WERI-Rb-1 (cell line): ENCODE data around the gene SLC9C2.
"Not testable (repeated sequence)": the region's sequence is repeated elsewhere in the genome, so short reads cannot be mapped to it uniquely, and the experiment has no call there.

Source experiments
- DNase-seq: peaks from one replicate; pipeline ENCODE4 v3.0.0-alpha.2; 2020
- H3K27ac ChIP-seq: fragments of 250-450 bp; sonication (Bioruptor Pico); 2 replicates; pipeline ENCODE4 v1.5.1; 2020; ENCODE audit warnings: mild to moderate bottlenecking, moderate library complexity
- H3K27me3 ChIP-seq: fragments of 250-450 bp; sonication (Bioruptor Pico); 2 replicates; pipeline ENCODE4 v1.5.1; 2021; ENCODE audit warnings: mild to moderate bottlenecking, low read depth, moderate library complexity; ENCODE audit not compliant: insufficient read depth, severe bottlenecking
- H3K36me3 ChIP-seq: fragments of 250-450 bp; sonication (Bioruptor Pico); 2 replicates; pipeline ENCODE4 v1.5.1; 2020; ENCODE audit warnings: mild to moderate bottlenecking, moderate library complexity
- H3K4me3 ChIP-seq: 2 replicates; pipeline ENCODE4 v1.5.1; 2011; ENCODE audit warnings: low read depth, mild to moderate bottlenecking, control low read depth, low read length
- H3K9me3 ChIP-seq: fragments of 250-450 bp; sonication (Bioruptor Pico); 2 replicates; pipeline ENCODE4 v1.5.1; 2021; ENCODE audit warnings: mild to moderate bottlenecking, moderate library complexity; ENCODE audit not compliant: severe bottlenecking
- TF ChIP-seq, protein P1 (sequence below): IDR thresholded peaks from 2 replicates; pipeline ENCODE4 v1.5.1; 2011; ENCODE audit warnings: low read depth, mild to moderate bottlenecking, control low read depth, inconsistent platforms, low read length

The SLC9C2 gene

DNA sequence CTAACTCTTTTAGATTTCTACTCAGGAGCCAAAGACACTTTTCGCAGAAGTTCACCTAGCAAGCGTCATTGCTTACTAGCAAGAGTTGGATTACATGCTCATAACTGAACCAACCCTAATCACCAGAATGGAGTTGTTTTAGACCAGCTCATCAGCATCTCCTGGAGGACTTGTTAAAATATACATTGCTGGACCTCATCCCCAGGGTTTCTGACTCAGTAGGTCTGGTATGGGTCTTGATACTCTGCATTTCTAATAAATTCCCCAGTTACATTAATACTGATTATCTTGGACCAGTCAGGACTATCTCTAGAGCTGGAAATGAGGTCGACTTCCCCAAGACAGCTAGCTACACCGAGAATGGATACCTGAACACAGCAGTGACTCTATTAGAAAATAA is 135.4 kb downstream of the SLC9C2 start:
- DNase-seq: no peak
- peaks cover 23% of the 10 kb centered on the region for H3K9me3 ChIP-seq
- TF ChIP-seq, protein P1, sequence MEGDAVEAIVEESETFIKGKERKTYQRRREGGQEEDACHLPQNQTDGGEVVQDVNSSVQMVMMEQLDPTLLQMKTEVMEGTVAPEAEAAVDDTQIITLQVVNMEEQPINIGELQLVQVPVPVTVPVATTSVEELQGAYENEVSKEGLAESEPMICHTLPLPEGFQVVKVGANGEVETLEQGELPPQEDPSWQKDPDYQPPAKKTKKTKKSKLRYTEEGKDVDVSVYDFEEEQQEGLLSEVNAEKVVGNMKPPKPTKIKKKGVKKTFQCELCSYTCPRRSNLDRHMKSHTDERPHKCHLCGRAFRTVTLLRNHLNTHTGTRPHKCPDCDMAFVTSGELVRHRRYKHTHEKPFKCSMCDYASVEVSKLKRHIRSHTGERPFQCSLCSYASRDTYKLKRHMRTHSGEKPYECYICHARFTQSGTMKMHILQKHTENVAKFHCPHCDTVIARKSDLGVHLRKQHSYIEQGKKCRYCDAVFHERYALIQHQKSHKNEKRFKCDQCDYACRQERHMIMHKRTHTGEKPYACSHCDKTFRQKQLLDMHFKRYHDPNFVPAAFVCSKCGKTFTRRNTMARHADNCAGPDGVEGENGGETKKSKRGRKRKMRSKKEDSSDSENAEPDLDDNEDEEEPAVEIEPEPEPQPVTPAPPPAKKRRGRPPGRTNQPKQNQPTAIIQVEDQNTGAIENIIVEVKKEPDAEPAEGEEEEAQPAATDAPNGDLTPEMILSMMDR: no peak
- peaks cover 18% of the 10 kb centered on the region for H3K36me3 ChIP-seq
- no peak overlapping the region for H3K4me3 ChIP-seq
- no peaks in the 10 kb centered on the region for H3K27me3 ChIP-seq
- no peak overlapping the region for H3K27ac ChIP-seq

- H3K36me3 ChIP-seq: peaks cover 30% of the 10 kb centered on the region
- H3K27me3 ChIP-seq, H3K4me3 ChIP-seq, H3K9me3 ChIP-seq, DNase-seq, H3K27ac ChIP-seq: not testable (repeated sequence)
Measured at GRCh38 chr1:173464185-173464584, 138.7 kb downstream of the SLC9C2 start.

- H3K36me3 ChIP-seq: peaks cover 31% of the 10 kb centered on the region
- not testable (repeated sequence) for DNase-seq, H3K9me3 ChIP-seq, H3K4me3 ChIP-seq, H3K27ac ChIP-seq, H3K27me3 ChIP-seq
Measured at GRCh38 chr1:173462666-173463065, 140.2 kb downstream of the SLC9C2 start.

- Histone ChIP-seq H3K4me3 (no peak overlapping the region), H3K9me3 (peaks cover 3% of the 10 kb centered on the region), H3K27ac (no peak overlapping the region), H3K27me3 (no peaks in the 10 kb centered on the region), H3K36me3 (peaks cover 38% of the 10 kb centered on the region)
- TF ChIP-seq, protein P1: no peak
- no peak for DNase-seq
Measured at GRCh38 chr1:173459885-173460284, 143.0 kb downstream of the SLC9C2 start.

DNA sequence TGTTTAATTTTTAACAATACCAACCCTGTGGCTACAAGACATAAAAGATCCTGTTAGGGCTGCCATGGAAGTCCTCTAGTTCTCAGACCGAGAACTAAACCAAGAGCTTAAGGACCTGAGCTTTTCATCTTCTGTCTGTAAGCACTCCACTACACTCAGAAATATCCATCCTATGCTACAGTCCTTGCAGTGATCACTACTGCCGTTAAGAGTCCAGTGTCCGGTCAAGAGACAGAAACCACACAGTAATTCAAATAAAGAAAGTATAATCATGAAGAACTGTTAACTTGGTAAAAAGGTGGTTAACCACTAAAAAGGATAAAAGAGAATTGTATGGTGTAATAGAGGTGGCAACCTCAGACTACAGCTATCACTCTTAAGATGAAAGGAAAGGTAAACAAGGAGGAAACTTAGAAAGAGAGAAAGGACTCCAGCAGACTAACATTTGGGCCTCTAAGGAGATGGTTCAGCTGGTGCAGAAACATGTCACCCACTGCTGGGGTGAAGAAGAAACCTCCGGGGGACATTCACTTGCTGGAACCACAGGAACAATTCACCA is 147.8 kb downstream of the SLC9C2 start:
- no peak for DNase-seq
- Histone ChIP-seq H3K27ac (no peak overlapping the region), H3K9me3 (peaks cover 3% of the 10 kb centered on the region), H3K27me3 (no peaks in the 10 kb centered on the region), H3K4me3 (no peak overlapping the region), H3K36me3 (peaks cover 26% of the 10 kb centered on the region)
- TF ChIP-seq, protein P1: no peak

GRCh38 chr1:173453982-173454381 is 148.9 kb downstream of the SLC9C2 start:
- Histone ChIP-seq H3K4me3 (no peak overlapping the region), H3K27me3 (no peaks in the 10 kb centered on the region), H3K27ac (no peak overlapping the region), H3K9me3 (peaks cover 3% of the 10 kb centered on the region), H3K36me3 (peaks cover 16% of the 10 kb centered on the region)
- TF ChIP-seq, protein P1: no peak
- no peak for DNase-seq

DNA sequence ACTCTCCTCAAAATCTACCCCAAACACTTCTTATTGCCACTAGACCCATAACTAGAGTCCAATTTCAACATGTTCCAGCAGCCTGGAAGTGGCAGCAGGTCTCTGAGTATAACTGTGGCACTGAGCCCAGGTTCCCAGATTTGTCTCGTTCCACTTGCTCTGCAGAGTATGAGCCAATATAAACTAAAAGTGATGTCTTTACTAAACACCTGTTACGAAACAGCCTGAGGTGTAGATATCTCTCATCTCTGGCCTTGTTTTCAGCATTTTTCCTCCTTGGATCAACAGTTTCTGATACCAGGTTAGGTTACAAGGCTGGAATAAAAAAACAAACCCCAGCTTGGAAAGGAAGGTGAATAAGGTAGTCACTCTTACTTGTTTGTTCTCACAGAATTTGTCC is 150.9 kb downstream of the SLC9C2 start:
- H3K27ac ChIP-seq: peak overlapping the region; percentile 53
- H3K9me3 ChIP-seq: peaks cover 7% of the 10 kb centered on the region
- TF ChIP-seq, protein P1: no peak
- no peak for DNase-seq
- H3K36me3 ChIP-seq: peaks cover 21% of the 10 kb centered on the region
- no peak overlapping the region for H3K4me3 ChIP-seq
- H3K27me3 ChIP-seq: no peaks in the 10 kb centered on the region
